NCI-H1417 (cell line): ENCODE data around the gene SLC35E2B.
"Not testable (repeated sequence)": the region's sequence is repeated elsewhere in the genome, so short reads cannot be mapped to it uniquely, and the experiment has no call there.

Experiments
- DNase-seq, 3 experiments: peaks; one replicate each; lab custom pipeline; 2025; lab: John Stamatoyannopoulos, UW

The SLC35E2B gene

GRCh38 chr1:1703796-1704195 lies 11.2 kb upstream of the SLC35E2B start:
- no peak for DNase-seq

- not testable (repeated sequence) for DNase-seq
Measured at GRCh38 chr1:1702506-1702905, 9.9 kb upstream of the SLC35E2B start.

DNA sequence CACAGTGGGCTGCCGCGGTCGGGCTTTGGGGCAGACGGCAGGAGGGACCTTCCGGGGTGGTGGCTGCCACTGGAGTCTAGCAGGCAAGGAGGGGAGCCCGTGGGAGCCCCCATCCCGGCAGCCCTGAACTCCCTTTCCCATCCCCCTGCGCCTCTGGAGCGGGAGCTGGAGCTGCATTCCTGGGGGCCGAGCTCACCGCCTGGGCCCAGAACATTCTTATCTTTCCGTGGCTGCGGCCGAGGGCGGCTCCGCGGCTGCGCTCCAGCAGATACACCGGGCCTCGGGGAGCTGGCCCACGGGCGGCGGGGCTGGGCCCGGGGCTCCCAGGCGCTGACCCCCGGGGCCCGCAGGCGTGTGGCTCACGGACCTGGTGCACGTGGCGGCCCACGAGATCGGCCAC lies 8.0 kb upstream of the SLC35E2B start:
- not testable (repeated sequence) for DNase-seq

DNA sequence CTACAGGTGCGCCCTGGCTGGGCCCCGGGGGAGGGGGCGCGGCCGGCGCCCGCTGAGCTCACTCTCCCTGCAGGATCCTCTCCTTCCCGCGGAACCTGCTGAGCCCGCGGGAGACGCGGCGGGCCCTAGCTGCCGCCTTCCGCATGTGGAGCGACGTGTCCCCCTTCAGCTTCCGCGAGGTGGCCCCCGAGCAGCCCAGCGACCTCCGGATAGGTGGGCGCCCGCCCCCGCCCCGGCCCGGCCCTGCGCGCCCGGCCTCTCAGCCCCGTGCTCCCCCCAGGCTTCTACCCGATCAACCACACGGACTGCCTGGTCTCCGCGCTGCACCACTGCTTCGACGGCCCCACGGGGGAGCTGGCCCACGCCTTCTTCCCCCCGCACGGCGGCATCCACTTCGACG lies 7.5 kb upstream of the SLC35E2B start:
- DNase-seq = not testable (repeated sequence)

GRCh38 chr1:1699061-1699460 lies 6.5 kb upstream of the SLC35E2B start:
- not testable (repeated sequence) for DNase-seq

- DNase-seq = not testable (repeated sequence)
Measured at GRCh38 chr1:1697358-1698183, 5.0 kb upstream of the SLC35E2B start.

- not testable (repeated sequence) for DNase-seq
Measured at GRCh38 chr1:1696431-1697357, 4.1 kb upstream of the SLC35E2B start.

DNA sequence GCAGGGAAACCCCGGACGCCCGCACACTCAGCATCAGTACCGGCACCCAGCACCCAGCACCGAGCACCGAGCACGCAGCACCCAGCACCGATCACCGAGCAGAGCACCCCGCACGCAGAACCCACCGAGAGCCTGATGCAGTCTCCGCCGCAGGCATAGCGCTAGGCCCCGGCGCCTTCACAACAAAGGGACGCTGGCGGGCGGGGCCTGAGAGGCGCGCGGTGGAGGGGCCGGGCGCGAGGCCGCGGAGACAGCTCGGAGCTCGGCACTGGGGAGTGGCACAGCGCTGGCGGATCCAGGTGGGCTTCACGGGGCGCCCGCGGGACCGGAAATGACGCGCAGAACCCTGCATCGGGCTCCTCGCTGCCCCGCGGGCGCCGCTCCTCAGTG lies 276 bp downstream of the SLC35E2B start:
- peak; percentile 90 to 94 (median 93) for DNase-seq

DNA sequence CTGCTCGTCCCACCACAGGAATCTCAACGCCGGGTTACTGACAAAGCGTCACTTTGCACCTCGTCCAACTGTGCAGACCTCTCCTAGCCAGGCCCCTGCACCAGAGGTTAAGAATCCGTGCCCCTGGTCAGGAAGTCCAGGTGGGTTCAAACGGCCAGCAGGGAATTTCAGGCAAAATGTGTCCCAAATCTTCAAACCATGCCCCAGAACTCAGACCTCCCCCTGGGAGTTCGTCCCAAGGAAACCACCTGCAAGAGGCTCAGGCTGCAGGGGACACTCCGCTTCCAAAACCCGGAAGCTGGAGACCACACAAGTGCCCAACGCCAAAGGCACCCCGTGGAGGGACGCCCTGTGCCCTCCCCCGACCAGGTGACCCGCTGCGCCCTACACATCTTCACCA lies 1.2 kb downstream of the SLC35E2B start:
- DNase-seq = not testable (repeated sequence)

DNA sequence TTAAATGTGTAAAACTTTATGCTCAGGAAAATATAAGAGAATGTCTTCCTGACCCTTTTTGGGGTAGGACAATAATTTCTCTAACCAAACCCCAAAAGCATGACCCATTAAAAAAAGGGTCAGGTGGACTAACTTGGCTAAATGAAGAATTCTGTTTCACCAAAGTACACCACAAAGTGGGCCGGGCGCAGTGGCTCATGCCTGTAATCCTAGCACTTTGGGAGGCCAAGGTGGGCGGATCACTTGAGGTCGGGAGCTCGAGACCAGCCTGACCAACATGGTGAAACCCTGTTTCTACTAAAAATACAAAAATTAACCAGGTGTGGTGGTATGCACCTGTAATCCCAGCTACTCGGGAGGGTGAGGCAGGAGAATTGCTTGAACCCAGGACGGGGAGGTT lies 3.1 kb downstream of the SLC35E2B start:
- DNase-seq = not testable (repeated sequence)

- DNase-seq = no peak
Measured at GRCh38 chr1:1687846-1688245, 4.7 kb downstream of the SLC35E2B start.

DNA sequence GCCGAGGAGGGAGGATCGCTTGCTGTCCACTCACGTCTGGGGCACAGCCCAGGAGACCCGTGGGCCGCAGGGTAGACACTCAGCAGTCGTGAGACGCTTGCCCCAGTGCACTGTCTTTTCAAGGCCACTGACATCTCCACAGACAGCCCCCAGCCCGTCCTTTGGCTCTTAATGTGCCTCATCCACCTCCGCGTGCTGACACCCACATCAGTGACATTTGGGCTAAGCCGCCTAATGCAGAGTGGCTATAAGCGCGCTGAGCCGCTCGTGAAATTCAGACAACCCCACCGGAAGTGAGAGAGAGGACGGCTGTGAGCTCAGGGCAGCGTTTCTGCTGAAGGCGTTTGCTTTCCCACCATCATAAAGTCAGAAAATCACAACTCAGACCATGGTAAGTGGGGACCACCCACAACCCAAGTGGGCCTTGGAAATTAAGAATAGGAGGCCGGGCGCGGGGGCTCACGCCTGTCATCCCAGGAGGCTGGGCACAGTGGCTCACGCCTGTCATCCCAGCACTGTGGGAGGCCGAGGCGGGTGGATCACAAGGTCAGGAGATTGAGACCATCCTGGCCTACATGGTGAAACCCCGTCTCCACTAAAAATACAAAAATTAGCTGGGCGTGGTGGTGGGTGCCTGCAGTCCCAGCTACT lies 8.4 kb downstream of the SLC35E2B start:
- no peak for DNase-seq

DNA sequence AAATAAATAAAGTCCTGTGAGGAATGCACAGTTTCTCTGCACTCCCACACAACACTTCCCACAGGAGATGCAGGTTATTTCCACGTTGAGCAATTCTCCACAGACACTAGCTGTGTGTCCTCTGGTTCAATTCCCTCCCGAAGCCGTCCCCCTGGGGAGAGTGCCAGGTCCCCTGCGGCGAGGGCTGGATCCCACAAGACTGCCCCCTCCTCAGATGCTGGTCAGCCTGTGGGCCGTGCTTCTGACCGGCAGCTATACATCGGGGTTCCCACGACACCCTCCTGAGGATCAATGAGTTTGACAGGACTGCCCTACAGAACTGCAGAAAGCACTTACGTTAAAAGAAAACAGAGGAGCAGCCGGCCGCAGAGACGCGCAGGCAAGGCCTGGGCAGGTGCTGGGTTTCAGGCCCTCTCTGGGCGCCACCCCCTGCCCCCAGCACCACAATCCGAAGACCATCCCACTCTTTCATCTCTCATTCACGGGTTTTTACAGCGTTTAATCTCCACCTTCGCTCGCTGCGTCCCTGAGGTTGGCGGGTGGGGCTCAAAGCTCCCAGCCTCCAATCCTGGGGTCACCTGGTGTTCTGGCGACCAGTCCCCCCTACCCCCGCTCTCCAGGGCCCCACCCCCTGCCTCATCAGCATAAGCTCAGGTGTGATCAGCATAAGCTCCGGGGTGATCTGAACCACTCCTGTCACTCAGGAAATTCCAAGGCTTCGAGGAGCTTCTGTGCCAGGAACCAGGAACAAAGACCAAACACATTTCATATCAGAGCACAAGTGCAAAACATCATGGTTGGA lies 9.3 kb downstream of the SLC35E2B start:
- DNase-seq = no peak

DNA sequence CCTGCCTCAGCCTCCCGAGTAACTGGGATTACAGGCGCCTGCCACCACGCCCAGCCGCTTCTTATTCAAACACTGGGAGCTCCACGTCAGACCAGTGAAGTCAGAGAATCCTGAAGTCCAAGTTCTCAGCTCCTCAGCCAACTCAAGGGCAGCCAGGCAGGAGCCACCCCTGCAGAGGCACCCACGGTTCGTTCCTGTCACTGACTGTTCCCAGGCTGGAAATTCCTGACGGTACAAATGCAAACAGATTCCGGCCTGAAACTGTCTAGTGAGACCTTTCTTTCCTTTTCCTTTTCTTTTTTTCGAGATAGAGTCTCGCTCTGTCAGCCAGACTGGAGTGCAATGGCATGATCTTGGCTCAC lies 11.7 kb downstream of the SLC35E2B start:
- no peak for DNase-seq

- no peak for DNase-seq
Measured at GRCh38 chr1:1680031-1680911, 12.3 kb downstream of the SLC35E2B start.

GRCh38 chr1:1678581-1679380 lies 13.8 kb downstream of the SLC35E2B start:
- no peak for DNase-seq

DNA sequence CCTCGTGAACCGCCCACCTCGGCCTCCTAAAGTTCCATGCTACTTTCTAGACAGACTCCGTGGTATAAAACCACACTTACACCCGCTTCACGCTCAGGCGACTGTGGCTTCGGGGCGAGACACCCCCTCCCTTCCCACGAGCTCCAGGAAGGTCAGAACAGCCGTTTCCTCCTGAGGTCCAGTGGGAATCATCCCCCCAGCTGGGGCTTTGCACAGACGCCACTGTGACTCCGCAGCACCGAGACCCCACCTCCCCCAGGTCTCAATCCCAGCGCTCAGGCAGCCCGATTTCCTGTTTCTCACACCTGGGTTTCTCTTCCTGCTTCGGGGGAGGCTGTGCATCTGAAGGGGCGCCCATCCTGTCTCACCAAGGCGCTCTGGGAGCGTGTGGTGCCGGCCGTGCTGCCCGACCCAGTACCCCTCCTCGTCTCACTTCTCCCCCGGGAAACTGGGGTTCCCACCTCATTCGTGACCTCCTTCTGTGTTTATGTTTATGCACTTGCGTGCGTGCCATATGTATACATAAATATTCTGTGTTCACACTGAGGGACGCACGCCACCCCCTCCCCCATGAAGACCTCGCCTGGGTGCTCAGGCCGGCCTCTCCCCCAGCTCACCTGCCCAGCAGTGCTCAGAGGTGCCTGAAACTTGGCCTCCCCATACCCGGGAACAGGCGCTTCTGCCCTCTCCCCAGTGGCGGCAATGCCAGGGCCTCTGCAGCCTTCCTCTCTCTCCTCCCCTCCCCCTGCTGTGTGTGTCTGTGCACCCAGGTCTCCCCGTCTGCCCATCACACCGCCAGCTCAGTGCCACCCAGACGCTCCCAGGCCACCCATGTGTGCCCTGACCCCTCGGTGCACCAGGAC lies 14.6 kb downstream of the SLC35E2B start:
- no peak for DNase-seq

- DNase-seq = not testable (repeated sequence)
Measured at GRCh38 chr1:1676087-1676486, 16.5 kb downstream of the SLC35E2B start.

- DNase-seq = not testable (repeated sequence)
Measured at GRCh38 chr1:1675218-1675617, 17.4 kb downstream of the SLC35E2B start.
